Stomach (tissue), 4 donors: ENCODE results near the gene PPP4R3A.
"Not testable (repeated sequence)": the region's sequence is repeated elsewhere in the genome, so short reads cannot be mapped to it uniquely, and the experiment has no call there.

Experiments
- CTCF ChIP-seq, 7 experiments: fragments of 450-650 bp in 4 of 7; fragments of 200-600 bp in 3 of 7; sonication (generic) in 3 of 7; IDR thresholded peaks; one replicate each; pipeline ENCODE4 v1.5.1; 2016 to 2019; ENCODE audit warnings: antibody characterized with exemption in 7 of 7, control low read depth in 2 of 7, mild to moderate bottlenecking in 1 of 7
- EP300 ChIP-seq: sonication (generic); formaldehyde crosslinking; IDR thresholded peaks from one replicate; pipeline ENCODE4 v1.6.1; 2017; ENCODE audit warnings: antibody characterized with exemption
- POLR2A ChIP-seq, 4 donors: fragments of 450-650 bp; IDR thresholded peaks; one replicate each; pipeline ENCODE4 v1.6.1; 2016; ENCODE audit warnings: antibody characterized with exemption in 4 of 4, control low read depth in 2 of 4, mild to moderate bottlenecking in 1 of 4, moderate library complexity in 1 of 4
- POLR2AphosphoS5 ChIP-seq, 3 donors: sonication (generic); formaldehyde crosslinking; IDR thresholded peaks; one replicate each; pipeline ENCODE4 v1.6.1; 2016; ENCODE audit warnings: antibody characterized with exemption in 3 of 3

GRCh38 chr14:91409240-91409639, 100.9 kb downstream of the PPP4R3A start:
- not testable (repeated sequence) for TF ChIP-seq POLR2AphosphoS5 (IDR thresholded peaks at IDR 0.05); CTCF (IDR thresholded peaks at IDR 0.05); POLR2A (IDR thresholded peaks at IDR 0.05); EP300
